Cardiac fibroblast (primary cell): Measurements from ENCODE around the gene ETFA.

Experiments used
- DNase-seq, 2 donors: peaks; one replicate each; pipeline versions ENCODE4 v3.0.0 to v3.0.0-alpha.2; 2010; ENCODE audit warnings: low read depth in 2 of 2
- H3K4me3 ChIP-seq, 2 donors: replicated peaks in 1 of 2; 1 replicate in 1 of 2; 2 replicates in 1 of 2; pipeline ENCODE4 v1.5.1; 2011; ENCODE audit warnings: low read depth in 2 of 2, low read length in 2 of 2, mild to moderate bottlenecking in 2 of 2, moderate library complexity in 1 of 2
- CTCF ChIP-seq: IDR thresholded peaks from one replicate; pipeline ENCODE4 v1.5.1; 2011; ENCODE audit warnings: low read depth, mild to moderate bottlenecking, low read length, inconsistent platforms

Gene ETFA

GRCh38 chr15:76197703-76198455 is 113.4 kb downstream of the ETFA start:
- no peak overlapping the region for H3K4me3 ChIP-seq
- TF ChIP-seq CTCF = no peak
- DNase-seq = no peak

DNA sequence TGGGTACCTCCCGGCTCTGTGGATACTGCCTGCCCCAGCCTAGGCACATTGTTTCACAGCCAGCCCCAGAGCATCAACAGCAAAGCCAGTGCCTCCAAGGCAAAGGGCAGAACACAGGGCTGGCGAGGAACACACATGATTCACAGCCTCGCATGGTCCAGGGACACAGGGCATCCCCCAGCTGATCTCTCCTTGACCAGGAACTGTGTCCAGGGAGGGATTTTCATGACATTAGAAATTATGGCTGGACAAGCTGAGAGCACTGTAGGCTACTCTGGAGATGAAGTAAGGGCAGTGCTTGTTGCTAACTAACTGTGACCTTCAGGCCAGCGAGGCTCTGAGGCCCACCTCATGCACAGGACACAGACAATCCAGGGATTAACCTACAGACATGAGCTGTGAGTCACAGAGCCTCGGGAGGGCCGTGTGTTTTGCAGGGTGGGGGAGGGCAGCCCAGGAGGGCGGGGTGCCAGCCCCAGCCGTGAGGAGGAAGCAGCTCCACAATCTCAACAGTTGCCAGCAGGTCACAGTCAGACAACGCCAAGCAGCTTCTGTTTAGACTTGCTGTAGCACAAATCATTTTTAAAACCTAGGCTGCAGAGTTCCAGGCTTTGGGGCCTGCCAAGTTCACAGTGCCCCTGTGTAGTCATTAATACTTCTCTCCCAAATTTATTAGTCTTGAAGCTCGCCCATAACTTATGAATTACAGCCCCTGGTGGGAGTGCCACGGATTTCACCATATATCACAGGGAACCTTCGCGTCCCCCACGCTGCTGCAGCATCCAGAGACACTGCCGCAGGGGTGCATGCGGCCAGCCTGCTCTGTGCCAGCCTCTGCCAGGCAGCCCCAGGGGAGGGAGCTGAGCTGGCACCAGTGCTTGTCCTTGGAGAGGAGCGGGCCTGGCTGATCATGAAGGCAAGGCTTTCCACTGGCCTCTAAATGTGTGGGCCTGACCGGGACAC is 114.7 kb downstream of the ETFA start:
- TF ChIP-seq CTCF = no peak
- DNase-seq = peak; percentile 86 to 88

DNA sequence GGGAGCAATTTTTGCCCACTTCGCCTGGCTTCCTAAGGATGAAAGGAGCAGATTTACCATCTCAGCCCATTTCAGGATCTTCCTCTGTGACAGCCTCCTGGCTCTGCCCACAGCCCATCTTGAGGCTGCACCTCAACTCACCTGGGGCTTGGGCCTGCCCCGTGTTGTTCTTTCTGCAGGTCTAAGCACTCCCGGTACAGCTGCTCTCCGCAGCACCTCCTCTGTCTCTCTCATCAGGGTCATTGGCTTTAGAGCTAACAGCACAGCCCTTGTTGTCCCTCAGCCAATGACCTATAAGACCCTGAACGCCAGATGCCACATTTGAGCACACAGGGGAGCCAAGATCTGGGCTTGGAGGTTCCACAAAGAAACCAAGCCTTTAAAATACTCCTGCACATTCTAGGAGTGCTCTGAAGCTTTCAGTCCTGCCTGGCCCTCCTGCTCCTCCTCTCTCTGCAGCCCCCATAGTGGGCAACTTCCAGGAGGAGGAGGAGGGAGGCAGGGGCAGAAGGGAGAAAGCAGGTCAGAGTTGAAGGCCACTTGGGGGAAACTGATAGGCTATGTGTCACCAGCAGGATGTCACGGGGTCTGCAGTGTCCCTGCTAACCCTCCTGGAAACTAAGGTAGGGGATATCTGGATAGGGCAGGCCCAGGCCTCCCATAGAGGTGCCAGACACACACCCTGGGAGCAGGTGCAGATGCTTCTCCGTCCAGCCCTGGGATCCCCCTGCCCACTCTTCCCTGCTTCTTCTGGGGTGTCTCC is 115.6 kb downstream of the ETFA start:
- no peak for DNase-seq
- no peak for TF ChIP-seq CTCF
- H3K4me3 ChIP-seq = no peak overlapping the region

More for the DNA sequence above, 114.7 kb downstream of the ETFA start:
- H3K4me3 ChIP-seq = no peak overlapping the region

- no peak for DNase-seq
- H3K4me3 ChIP-seq = no peak overlapping the region
- no peak for TF ChIP-seq CTCF
These were observed 117.3 kb downstream of the ETFA start for GRCh38 chr15:76193934-76194333.

GRCh38 chr15:76192715-76193114 is 118.6 kb downstream of the ETFA start:
- DNase-seq = no peak
- H3K4me3 ChIP-seq = no peak overlapping the region
- no peak for TF ChIP-seq CTCF

GRCh38 chr15:76191539-76192244 is 119.6 kb downstream of the ETFA start:
- no peak overlapping the region for H3K4me3 ChIP-seq
- DNase-seq = no peak
- TF ChIP-seq CTCF = no peak
